Liver (tissue), 9 donors: ENCODE measurements around the gene TGFBR3. TPM values are rescaled to one million over a fixed set of nuclear protein-coding genes. Genes with fewer than 3 reads are reported as not detected.

Source experiments
- DNase-seq: peaks from one replicate; pipeline ENCODE4 v3.0.0-alpha.2; 2017; ENCODE audit warnings: low spot score
- H3K27ac ChIP-seq, 2 donors: one replicate each; pipeline ENCODE4 v1.7.0; 2013; ENCODE audit warnings: inconsistent platforms in 2 of 2, low read length in 2 of 2, control low read depth in 1 of 2, low read depth in 1 of 2, mild to moderate bottlenecking in 1 of 2
- H3K27me3 ChIP-seq, 4 donors: one replicate each; pipeline versions ENCODE4 v1.6.1 to v1.7.0; 2013; ENCODE audit warnings: low read length in 3 of 4, inconsistent platforms in 1 of 4, mild to moderate bottlenecking in 1 of 4, moderate library complexity in 1 of 4; ENCODE audit not compliant: control insufficient read depth in 4 of 4, insufficient read depth in 4 of 4
- H3K36me3 ChIP-seq, 4 donors: one replicate each; pipeline versions ENCODE4 v1.6.1 to v1.7.0; 2013; ENCODE audit warnings: low read length in 3 of 4, mild to moderate bottlenecking in 3 of 4, low read depth in 1 of 4, moderate library complexity in 1 of 4; ENCODE audit not compliant: control insufficient read depth in 4 of 4, insufficient read depth in 3 of 4
- H3K4me1 ChIP-seq, 4 donors: one replicate each; pipeline versions ENCODE4 v1.6.1 to v1.7.0; 2013; ENCODE audit warnings: low read length in 3 of 4, mild to moderate bottlenecking in 3 of 4, moderate library complexity in 1 of 4; ENCODE audit not compliant: control insufficient read depth in 4 of 4, insufficient read depth in 4 of 4
- H3K4me3 ChIP-seq, 3 donors: one replicate each; pipeline versions ENCODE4 v1.6.1 to v1.7.0; 2013; ENCODE audit warnings: low read length in 3 of 3, control low read depth in 1 of 3, low read depth in 1 of 3, mild to moderate bottlenecking in 1 of 3
- H3K9ac ChIP-seq, 2 donors: one replicate each; pipeline ENCODE4 v1.7.0; 2013; ENCODE audit warnings: low read length in 2 of 2, mild to moderate bottlenecking in 2 of 2, moderate library complexity in 2 of 2, control low read depth in 1 of 2, low read depth in 1 of 2
- H3K9me3 ChIP-seq, 4 donors: one replicate each; pipeline versions ENCODE4 v1.6.1 to v1.7.0; 2013; ENCODE audit warnings: low read length in 3 of 4; ENCODE audit not compliant: control insufficient read depth in 4 of 4
- EGR1 ChIP-seq, 2 donors: IDR thresholded peaks; 2 replicates each; pipeline ENCODE4 v1.6.1; 2016 to 2018; ENCODE audit warnings: antibody characterized with exemption in 2 of 2, low read depth in 2 of 2
- FOXA1 ChIP-seq: IDR thresholded peaks from 2 replicates; pipeline ENCODE4 v1.6.1; 2016; ENCODE audit warnings: antibody characterized with exemption
- FOXA2 ChIP-seq: IDR thresholded peaks from 2 replicates; pipeline ENCODE4 v1.6.1; 2016; ENCODE audit warnings: antibody characterized with exemption
- GABPA ChIP-seq, 2 donors: IDR thresholded peaks in 1 of 2; conservative IDR thresholded peaks in 1 of 2; 2 replicates each; pipeline ENCODE4 v1.6.1; 2016; ENCODE audit warnings: antibody characterized with exemption in 2 of 2, mild to moderate bottlenecking in 1 of 2, moderate library complexity in 1 of 2
- HNF4A ChIP-seq, 2 donors: conservative IDR thresholded peaks; 2 replicates each; pipeline ENCODE4 v1.6.1; 2016; ENCODE audit warnings: antibody characterized with exemption in 2 of 2, mild to moderate bottlenecking in 2 of 2
- HNF4G ChIP-seq: IDR thresholded peaks from 2 replicates; pipeline ENCODE4 v1.6.1; 2016; ENCODE audit warnings: antibody characterized with exemption
- JUND ChIP-seq, 2 donors: IDR thresholded peaks; 2 replicates each; pipeline ENCODE4 v1.6.1; 2016; ENCODE audit warnings: antibody characterized with exemption in 2 of 2
- NR2F2 ChIP-seq: IDR thresholded peaks from 2 replicates; pipeline ENCODE4 v1.6.1; 2016; ENCODE audit warnings: antibody characterized with exemption
- RAD21 ChIP-seq, 2 donors: IDR thresholded peaks; 2 replicates each; pipeline ENCODE4 v1.6.1; 2016; ENCODE audit warnings: antibody characterized with exemption in 2 of 2, mild to moderate bottlenecking in 2 of 2
- RXRA ChIP-seq, 2 donors: IDR thresholded peaks; 2 replicates each; pipeline ENCODE4 v1.6.1; 2017 to 2018; ENCODE audit warnings: antibody characterized with exemption in 2 of 2, mild to moderate bottlenecking in 1 of 2
- SP1 ChIP-seq: IDR thresholded peaks from 2 replicates; pipeline ENCODE4 v1.6.1; 2018; ENCODE audit warnings: antibody characterized with exemption, mild to moderate bottlenecking
- TAF1 ChIP-seq: conservative IDR thresholded peaks from 2 replicates; pipeline ENCODE4 v1.6.1; 2016; ENCODE audit warnings: antibody characterized with exemption, mild to moderate bottlenecking
- YY1 ChIP-seq: IDR thresholded peaks from 2 replicates; pipeline ENCODE4 v1.6.1; 2016; ENCODE audit warnings: antibody characterized with exemption, mild to moderate bottlenecking
- WGBS: extraction: QIAGEN DNeasy Blood & Tissue Kit; methylation state at CpG from one replicate; pipeline ENCODE4 v1.1.7; 2013; 5-methylcytosine and 5-hydroxymethylcytosine counted together
- polyA plus RNA-seq, 2 donors: library from polyadenylated mRNA; stranded (reverse) in 1 of 2; unstranded in 1 of 2; fragments of 200-250 nt in 1 of 2; fragments of >200 nt in 1 of 2; fragmentation: Nextera tagmentation in 1 of 2; extraction: Ambion mirVana in 1 of 2; gene quantifications; one replicate each; pipeline versions ENCODE4 v1.2.1 to v1.2.3, GENCODE V29; 2013 to 2015
- total RNA-seq, 2 donors: library from RNA; depleted of rRNA; stranded (reverse); fragments of >200 nt; gene quantifications; one replicate each; pipeline ENCODE4 v1.2.3, GENCODE V29; 2014
- TF ChIP-seq, protein P1 (sequence below): IDR thresholded peaks from 2 replicates; pipeline ENCODE4 v1.6.1; 2016; ENCODE audit warnings: antibody characterized with exemption, mild to moderate bottlenecking
- TF ChIP-seq, protein P2 (sequence below): IDR thresholded peaks from 2 replicates; pipeline ENCODE4 v1.6.1; 2016; ENCODE audit warnings: antibody characterized with exemption
- TF ChIP-seq, protein P3 (sequence below): IDR thresholded peaks from 2 replicates; pipeline ENCODE4 v1.6.1; 2016; ENCODE audit warnings: antibody characterized with exemption
- TF ChIP-seq, protein P4 (sequence below): fragments of 150-350 bp; IDR thresholded peaks from 2 replicates; pipeline ENCODE4 v1.5.1; 2017; ENCODE audit warnings: improper control_type of control experiment, low read depth, low read length; ENCODE audit not compliant: missing input control
- TF ChIP-seq, protein P5 (sequence below): IDR thresholded peaks from 2 replicates; pipeline ENCODE4 v1.6.1; 2016; ENCODE audit warnings: antibody characterized with exemption
- donor health status: healthy.
- donor health status: healthy.
- donor health status: healthy.
- donor health status: healthy.
- donor health status: healthy.

Gene TGFBR3
- total and polyA plus RNA-seq, 4 donors = 6.1 to 19.3 (median 9.9) TPM

DNA sequence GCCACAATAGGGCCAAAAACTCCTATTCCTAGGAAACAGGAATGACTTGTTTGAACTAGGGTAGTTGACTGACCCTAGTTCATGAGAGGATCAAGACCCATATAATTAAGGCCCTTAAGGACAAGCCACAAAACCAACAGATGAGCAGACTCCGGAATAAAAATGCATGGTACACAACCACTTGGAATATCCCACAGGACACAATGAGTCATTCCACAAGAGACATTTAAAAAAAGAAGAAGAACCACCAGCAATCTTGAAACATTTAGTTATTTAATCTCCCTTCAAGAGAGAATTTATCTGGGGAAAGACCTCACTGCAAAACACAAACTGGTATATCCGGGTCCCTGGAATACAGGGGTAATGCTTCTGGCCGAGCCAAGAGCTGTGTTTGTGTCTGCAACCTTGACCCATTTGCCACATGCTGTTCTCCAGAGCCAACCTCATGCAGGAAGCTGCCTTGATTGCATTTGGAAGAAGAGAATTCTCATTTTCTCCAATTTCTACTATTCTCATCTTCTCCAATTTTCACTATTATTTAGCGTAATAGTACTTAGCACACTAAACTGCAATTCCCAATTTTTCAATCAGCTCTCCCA is 135.5 kb downstream of the TGFBR3 start:
- Histone ChIP-seq H3K4me1 (peaks cover 7 to 46% (median 36%) of the 10 kb centered on the region in 4 donors), H3K27me3 (no peaks in the 10 kb centered on the region), H3K27ac (peak overlapping the region; percentile 57 to 89), H3K36me3 (no peaks in the 10 kb centered on the region), H3K9me3 (no peaks in the 10 kb centered on the region), H3K9ac (no peak overlapping the region), H3K4me3 (no peak overlapping the region)
- no peak for TF ChIP-seq RXRA (IDR thresholded peaks at IDR 0.05)
- TF ChIP-seq HNF4G = no peak
- TF ChIP-seq SP1 = no peak
- TF ChIP-seq, protein P1, sequence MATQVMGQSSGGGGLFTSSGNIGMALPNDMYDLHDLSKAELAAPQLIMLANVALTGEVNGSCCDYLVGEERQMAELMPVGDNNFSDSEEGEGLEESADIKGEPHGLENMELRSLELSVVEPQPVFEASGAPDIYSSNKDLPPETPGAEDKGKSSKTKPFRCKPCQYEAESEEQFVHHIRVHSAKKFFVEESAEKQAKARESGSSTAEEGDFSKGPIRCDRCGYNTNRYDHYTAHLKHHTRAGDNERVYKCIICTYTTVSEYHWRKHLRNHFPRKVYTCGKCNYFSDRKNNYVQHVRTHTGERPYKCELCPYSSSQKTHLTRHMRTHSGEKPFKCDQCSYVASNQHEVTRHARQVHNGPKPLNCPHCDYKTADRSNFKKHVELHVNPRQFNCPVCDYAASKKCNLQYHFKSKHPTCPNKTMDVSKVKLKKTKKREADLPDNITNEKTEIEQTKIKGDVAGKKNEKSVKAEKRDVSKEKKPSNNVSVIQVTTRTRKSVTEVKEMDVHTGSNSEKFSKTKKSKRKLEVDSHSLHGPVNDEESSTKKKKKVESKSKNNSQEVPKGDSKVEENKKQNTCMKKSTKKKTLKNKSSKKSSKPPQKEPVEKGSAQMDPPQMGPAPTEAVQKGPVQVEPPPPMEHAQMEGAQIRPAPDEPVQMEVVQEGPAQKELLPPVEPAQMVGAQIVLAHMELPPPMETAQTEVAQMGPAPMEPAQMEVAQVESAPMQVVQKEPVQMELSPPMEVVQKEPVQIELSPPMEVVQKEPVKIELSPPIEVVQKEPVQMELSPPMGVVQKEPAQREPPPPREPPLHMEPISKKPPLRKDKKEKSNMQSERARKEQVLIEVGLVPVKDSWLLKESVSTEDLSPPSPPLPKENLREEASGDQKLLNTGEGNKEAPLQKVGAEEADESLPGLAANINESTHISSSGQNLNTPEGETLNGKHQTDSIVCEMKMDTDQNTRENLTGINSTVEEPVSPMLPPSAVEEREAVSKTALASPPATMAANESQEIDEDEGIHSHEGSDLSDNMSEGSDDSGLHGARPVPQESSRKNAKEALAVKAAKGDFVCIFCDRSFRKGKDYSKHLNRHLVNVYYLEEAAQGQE = no peak
- no peak for TF ChIP-seq FOXA1
- TF ChIP-seq JUND (IDR thresholded peaks at IDR 0.05) = no peak
- TF ChIP-seq, protein P2, sequence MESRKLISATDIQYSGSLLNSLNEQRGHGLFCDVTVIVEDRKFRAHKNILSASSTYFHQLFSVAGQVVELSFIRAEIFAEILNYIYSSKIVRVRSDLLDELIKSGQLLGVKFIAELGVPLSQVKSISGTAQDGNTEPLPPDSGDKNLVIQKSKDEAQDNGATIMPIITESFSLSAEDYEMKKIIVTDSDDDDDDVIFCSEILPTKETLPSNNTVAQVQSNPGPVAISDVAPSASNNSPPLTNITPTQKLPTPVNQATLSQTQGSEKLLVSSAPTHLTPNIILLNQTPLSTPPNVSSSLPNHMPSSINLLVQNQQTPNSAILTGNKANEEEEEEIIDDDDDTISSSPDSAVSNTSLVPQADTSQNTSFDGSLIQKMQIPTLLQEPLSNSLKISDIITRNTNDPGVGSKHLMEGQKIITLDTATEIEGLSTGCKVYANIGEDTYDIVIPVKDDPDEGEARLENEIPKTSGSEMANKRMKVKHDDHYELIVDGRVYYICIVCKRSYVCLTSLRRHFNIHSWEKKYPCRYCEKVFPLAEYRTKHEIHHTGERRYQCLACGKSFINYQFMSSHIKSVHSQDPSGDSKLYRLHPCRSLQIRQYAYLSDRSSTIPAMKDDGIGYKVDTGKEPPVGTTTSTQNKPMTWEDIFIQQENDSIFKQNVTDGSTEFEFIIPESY = no peak
- no peak for TF ChIP-seq HNF4A (conservative IDR thresholded peaks at IDR 0.05)
- TF ChIP-seq YY1 = no peak
- TF ChIP-seq RAD21 (IDR thresholded peaks at IDR 0.05) = no peak
- TF ChIP-seq, protein P3, sequence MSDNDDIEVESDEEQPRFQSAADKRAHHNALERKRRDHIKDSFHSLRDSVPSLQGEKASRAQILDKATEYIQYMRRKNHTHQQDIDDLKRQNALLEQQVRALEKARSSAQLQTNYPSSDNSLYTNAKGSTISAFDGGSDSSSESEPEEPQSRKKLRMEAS = no peak
- TF ChIP-seq NR2F2 = no peak
- TF ChIP-seq, protein P4, sequence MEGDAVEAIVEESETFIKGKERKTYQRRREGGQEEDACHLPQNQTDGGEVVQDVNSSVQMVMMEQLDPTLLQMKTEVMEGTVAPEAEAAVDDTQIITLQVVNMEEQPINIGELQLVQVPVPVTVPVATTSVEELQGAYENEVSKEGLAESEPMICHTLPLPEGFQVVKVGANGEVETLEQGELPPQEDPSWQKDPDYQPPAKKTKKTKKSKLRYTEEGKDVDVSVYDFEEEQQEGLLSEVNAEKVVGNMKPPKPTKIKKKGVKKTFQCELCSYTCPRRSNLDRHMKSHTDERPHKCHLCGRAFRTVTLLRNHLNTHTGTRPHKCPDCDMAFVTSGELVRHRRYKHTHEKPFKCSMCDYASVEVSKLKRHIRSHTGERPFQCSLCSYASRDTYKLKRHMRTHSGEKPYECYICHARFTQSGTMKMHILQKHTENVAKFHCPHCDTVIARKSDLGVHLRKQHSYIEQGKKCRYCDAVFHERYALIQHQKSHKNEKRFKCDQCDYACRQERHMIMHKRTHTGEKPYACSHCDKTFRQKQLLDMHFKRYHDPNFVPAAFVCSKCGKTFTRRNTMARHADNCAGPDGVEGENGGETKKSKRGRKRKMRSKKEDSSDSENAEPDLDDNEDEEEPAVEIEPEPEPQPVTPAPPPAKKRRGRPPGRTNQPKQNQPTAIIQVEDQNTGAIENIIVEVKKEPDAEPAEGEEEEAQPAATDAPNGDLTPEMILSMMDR = no peak
- no peak for TF ChIP-seq FOXA2
- no peak for TF ChIP-seq TAF1
- TF ChIP-seq, protein P5, sequence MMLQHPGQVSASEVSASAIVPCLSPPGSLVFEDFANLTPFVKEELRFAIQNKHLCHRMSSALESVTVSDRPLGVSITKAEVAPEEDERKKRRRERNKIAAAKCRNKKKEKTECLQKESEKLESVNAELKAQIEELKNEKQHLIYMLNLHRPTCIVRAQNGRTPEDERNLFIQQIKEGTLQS = no peak
- TF ChIP-seq GABPA (IDR thresholded peaks at IDR 0.05 in 1 of 2, conservative IDR thresholded peaks at IDR 0.05 in 1 of 2) = no peak
- TF ChIP-seq EGR1 (IDR thresholded peaks at IDR 0.05; ENCODE audit: low read depth in 2 of 2) = no peak
- WGBS = 66% methylated on average over 4 of the region's 4 CpGs
- no peak for DNase-seq
